Nephron progenitor cell (in vitro differentiated cells): ENCODE data around the gene FOXD1.

Experiments used
- DNase-seq: peaks from one replicate; pipeline ENCODE4 v3.0.0; 2021
- H3K27ac Mint-ChIP-seq: 2 replicates; pipeline ENCODE4 v1.8.0; 2021; ENCODE audit warnings: mild to moderate bottlenecking, moderate library complexity, mixed read lengths
- H3K27me3 Mint-ChIP-seq: 2 replicates; pipeline ENCODE4 v1.8.0; 2021; ENCODE audit warnings: mild to moderate bottlenecking, low read depth, mixed read lengths; ENCODE audit not compliant: poor library complexity
- H3K36me3 Mint-ChIP-seq: 2 replicates; pipeline ENCODE4 v1.8.0; 2021; ENCODE audit warnings: low read depth, mixed read lengths
- H3K4me1 Mint-ChIP-seq: 2 replicates; pipeline ENCODE4 v1.8.0; 2021; ENCODE audit warnings: mixed read lengths
- H3K4me3 Mint-ChIP-seq: 2 replicates; pipeline ENCODE4 v1.8.0; 2021; ENCODE audit warnings: mild to moderate bottlenecking, moderate library complexity, mixed read lengths
- H3K9me3 Mint-ChIP-seq: 2 replicates; pipeline ENCODE4 v1.8.0; 2021; ENCODE audit warnings: mild to moderate bottlenecking, moderate library complexity, mixed read lengths
- CTCF ChIP-seq: fragments of 200-600 bp; sonication (generic); IDR thresholded peaks from 2 replicates; pipeline ENCODE4 v1.5.0; 2021; ENCODE audit warnings: antibody characterized with exemption

Gene FOXD1

GRCh38 chr5:73444499-73445438 lies 3.8 kb downstream of the FOXD1 start:
- H3K9me3 Mint-ChIP-seq, result peaks cover 7% of the 10 kb centered on the region
- no peak for TF ChIP-seq CTCF
- no peak overlapping the region for H3K27ac Mint-ChIP-seq
- DNase-seq, result peak; percentile 35
- peak overlapping the region; percentile 72 for H3K4me3 Mint-ChIP-seq
- H3K27me3 Mint-ChIP-seq, result peaks cover 90% of the 10 kb centered on the region
- no peaks in the 10 kb centered on the region for H3K36me3 Mint-ChIP-seq
- peaks cover 61% of the 10 kb centered on the region for H3K4me1 Mint-ChIP-seq

DNA sequence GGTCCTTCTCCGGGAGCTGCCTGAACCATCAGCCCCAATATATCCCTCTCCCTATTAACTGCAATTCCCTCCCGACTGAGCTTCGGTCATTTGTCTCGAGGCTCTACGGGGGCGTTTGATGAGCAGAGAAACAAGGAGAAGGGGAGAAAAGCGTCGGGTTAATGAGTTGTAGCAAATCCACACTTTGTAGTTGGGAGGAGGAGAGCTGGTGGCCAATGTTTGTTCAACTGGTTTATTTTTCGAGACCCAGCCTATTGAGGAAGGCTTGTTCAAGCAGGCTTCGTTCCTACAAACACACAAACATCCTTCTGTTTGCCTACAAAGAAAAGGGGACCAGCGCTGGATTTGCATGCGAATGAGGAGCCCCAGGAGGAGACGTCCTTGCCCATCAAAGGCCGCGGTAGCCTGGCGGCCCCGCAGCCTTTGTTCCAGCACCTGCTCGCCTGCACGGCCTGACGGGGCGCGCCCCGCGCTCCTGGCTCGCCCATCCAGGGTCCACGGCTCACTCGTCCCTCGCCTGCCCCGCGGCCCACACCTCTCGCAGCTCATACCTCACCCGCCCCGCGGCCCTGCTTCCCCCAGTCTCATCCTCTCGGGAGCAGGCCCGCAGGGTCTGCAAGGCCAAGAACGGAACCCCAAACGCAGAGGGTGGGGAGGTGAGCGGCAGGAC lies 4.6 kb downstream of the FOXD1 start:
- Mint-ChIP-seq H3K36me3 (no peaks in the 10 kb centered on the region), H3K4me1 (peaks cover 59% of the 10 kb centered on the region), H3K9me3 (peaks cover 7% of the 10 kb centered on the region), H3K27me3 (peaks cover 90% of the 10 kb centered on the region), H3K4me3 (peak overlapping the region; percentile 72), H3K27ac (no peak overlapping the region)
- DNase-seq, result peak; percentile 52
- no peak for TF ChIP-seq CTCF

DNA sequence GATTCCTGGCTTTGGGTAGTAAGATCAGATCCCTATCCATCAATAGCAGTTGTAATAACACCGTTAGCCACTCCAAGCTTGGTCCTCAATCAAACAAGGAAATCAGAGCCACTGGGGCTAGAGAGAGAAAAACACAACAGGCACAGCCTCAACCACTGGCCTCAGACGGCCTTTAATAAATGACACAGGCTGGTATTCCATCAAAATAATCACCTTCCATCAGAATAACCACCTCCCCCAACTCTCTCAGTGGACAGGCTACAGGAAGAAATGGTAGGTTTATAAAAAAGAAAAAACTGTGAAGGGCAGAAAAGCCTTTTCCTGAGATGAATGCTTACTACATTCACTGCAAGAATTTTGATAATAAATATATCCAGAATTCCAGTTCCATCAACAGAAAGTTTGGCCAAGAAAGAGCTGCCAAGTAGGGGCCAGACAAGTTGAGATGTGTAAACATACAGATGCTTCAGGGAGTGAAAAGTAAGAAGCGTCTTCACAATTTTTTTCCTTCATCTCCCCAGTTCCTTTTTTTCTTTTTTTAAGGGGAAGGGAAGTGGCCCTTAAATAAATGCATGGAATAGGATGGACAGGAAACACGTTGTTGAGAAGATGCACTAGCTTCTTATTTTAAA lies 5.5 kb downstream of the FOXD1 start:
- TF ChIP-seq CTCF, result no peak
- DNase-seq, result no peak
- Mint-ChIP-seq H3K27me3 (peaks cover 89% of the 10 kb centered on the region), H3K4me1 (peaks cover 65% of the 10 kb centered on the region), H3K36me3 (no peaks in the 10 kb centered on the region), H3K4me3 (peak overlapping the region; percentile 37), H3K27ac (no peak overlapping the region), H3K9me3 (peaks cover 7% of the 10 kb centered on the region)

GRCh38 chr5:73442231-73442811 lies 6.3 kb downstream of the FOXD1 start:
- no peak overlapping the region for H3K4me3 Mint-ChIP-seq
- no peak for TF ChIP-seq CTCF
- H3K36me3 Mint-ChIP-seq, result no peaks in the 10 kb centered on the region
- peaks cover 91% of the 10 kb centered on the region for H3K27me3 Mint-ChIP-seq
- peaks cover 7% of the 10 kb centered on the region for H3K9me3 Mint-ChIP-seq
- no peak for DNase-seq
- H3K27ac Mint-ChIP-seq, result no peak overlapping the region
- H3K4me1 Mint-ChIP-seq, result peaks cover 73% of the 10 kb centered on the region

GRCh38 chr5:73441378-73441777 lies 7.2 kb downstream of the FOXD1 start:
- Mint-ChIP-seq H3K27ac (no peak overlapping the region), H3K9me3 (peaks cover 7% of the 10 kb centered on the region), H3K4me1 (peaks cover 68% of the 10 kb centered on the region), H3K27me3 (peaks cover 89% of the 10 kb centered on the region), H3K36me3 (no peaks in the 10 kb centered on the region), H3K4me3 (no peak overlapping the region)
- no peak for TF ChIP-seq CTCF
- DNase-seq, result no peak
